Measurements from ENCODE around the gene FMN1. TPM values are rescaled to one million over a fixed set of nuclear protein-coding genes. Genes with fewer than 3 reads are reported as not detected.

FMN1 gene
- total RNA-seq, 1 donor from 2014 or later = 1.2 TPM

DNA sequence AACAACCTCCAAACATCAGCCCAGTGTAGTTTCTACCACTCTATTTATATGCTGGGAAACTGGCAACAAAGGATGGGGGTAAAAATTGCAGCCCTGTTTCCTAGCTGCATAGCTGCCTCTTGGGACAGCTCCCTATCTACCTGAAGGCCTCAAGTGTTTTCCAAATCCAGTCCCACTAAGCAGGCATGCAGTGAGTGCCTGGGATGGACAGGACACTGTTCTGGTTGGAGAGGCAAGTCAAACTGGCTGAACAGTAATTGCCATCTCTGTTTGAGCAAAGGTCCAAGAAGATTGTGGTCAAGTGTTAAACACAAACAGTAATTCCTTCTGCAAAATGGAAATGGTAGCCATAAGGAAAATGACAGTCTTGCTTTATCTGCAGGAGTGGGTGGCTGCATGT, 125.4 kb downstream of the FMN1 start:
- DNase-seq (ENCODE audit: low spot score in 2 of 2) (no peak), FAIRE-seq (no peak)

DNA sequence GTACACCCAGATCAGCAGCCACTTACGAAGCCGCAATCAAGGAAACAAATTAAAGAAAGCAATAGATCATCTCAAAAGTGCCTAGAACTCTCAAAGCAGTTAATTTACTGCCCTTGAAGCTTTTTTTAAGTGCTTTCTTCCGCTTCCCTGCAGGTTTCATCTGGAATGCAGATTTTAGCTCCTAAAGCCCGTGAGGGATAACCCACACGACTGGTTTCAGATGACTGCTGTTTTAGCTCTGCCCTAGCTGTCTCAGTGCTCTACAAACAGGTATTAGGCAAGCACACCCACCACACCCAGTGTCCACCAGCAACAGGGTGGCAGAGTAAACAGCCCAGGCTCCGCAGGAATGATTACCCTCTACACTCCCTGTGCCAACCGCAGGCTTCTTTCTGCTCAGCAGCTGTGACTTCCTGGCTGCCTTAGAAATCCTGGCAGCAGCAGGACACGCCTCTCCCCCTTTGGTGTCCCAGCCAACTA, 126.0 kb downstream of the FMN1 start:
- FAIRE-seq (no peak), DNase-seq (ENCODE audit: low spot score in 2 of 2) (no peak)

DNA sequence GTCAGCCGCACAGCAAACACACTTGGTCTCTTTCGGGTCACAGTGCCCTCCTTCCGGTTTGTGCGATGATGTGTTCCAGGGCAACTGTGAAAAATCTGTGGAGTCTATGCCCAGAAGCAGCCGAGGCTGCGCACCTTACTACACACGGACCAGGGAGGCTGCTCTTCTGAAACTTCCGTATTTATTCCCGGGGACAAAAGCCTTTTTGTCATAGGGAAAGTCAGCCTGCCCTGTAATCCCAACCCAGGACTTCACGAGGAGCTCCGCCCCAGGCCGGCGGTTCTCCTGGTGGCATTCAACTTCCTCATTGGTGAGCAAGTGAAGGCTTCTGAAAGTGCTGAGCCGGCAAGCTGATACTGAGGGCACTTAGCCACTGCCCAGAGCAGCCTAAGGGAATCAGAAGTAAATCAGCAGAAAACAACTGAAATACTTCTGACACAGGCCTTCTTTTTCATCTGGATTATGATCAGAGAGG, 126.5 kb downstream of the FMN1 start:
- FAIRE-seq (no peak), DNase-seq (ENCODE audit: low spot score in 2 of 2) (peak in 1 of 2 donors; percentile 20)

DNA sequence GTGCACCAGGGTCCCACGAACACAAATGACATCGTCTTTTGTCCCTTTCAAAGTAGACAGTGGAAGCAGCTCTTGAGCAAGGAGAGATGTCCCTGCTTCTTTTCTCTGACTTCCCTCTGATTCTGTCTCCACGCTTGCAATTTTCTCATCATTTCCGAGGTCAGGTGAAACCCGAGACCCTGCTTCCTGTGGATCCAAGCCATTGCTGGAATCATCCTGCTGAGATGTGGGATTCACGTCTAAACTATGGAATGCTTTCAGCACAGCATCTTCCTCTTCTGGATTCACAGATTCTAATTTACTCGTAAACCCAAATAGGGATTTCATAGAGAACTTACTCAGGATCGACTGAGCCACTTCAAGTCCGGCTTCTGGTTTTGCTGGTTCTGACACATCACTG, 127.1 kb downstream of the FMN1 start:
- FAIRE-seq (no peak), DNase-seq (ENCODE audit: low spot score in 2 of 2) (no peak)

DNA sequence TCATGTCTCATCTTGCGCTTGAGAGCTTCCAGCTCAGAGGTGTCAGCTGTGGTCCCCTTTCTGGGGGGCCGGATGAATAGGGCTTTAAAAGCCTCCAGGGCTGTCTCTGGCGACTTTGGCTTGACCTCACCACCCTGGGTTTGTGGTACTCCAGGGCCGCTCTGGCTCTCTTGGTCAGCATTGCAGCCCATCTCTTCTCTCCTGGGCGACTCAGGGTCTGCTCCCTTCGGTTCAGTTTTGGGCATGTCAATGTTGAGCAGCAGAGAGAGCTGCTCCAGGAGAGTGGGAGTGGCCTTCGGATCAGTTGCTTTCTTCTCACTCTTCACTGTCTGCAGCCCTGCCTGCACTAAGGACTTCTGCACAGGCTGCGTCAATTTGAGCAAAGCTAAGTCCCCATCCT, 127.9 kb downstream of the FMN1 start:
- FAIRE-seq = no peak

DNA sequence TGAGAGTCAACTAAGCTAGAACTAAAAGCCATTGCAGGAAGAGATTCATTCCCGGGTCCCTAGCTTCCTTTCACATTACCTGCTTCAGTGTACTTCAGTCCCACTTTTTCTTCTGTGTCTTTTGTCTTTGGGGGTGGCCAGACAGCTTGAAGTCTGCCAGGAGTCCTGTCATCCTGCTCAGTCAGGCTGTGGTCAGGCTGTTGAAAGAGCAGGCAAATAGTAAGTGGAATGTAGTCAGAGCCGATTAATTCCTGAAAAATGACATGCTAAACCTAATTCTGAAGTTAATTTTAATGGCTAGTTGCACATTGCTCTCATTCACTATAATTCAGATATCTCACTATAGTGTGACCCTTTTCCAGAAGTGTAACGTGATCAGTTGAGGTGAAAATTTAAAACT, 129.6 kb downstream of the FMN1 start:
- FAIRE-seq (no peak), DNase-seq (ENCODE audit: low spot score in 2 of 2) (no peak)

More for the DNA sequence above, 127.9 kb downstream of the FMN1 start:
- DNase-seq (ENCODE audit: low spot score in 2 of 2) = no peak

DNA sequence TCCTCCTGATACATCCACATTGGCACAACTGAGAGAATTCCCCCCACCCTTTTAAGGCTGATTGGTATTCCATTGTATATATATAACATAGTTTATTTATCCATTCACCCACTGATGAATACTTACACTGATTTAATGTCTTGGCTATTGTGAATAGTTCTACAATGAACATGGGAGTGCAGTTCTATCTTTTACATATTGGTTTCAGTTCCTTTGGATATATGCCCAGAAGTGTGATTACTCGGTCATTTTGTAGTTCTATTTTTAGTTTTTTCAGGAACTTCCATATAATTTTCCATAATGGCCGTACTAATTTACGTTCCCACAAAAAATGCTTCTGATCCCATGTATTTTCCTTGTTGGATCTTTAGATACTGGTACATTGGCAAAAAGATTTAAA, 135.3 kb downstream of the FMN1 start:
- DNase-seq (ENCODE audit: low spot score in 2 of 2) (no peak), FAIRE-seq (no peak)

DNA sequence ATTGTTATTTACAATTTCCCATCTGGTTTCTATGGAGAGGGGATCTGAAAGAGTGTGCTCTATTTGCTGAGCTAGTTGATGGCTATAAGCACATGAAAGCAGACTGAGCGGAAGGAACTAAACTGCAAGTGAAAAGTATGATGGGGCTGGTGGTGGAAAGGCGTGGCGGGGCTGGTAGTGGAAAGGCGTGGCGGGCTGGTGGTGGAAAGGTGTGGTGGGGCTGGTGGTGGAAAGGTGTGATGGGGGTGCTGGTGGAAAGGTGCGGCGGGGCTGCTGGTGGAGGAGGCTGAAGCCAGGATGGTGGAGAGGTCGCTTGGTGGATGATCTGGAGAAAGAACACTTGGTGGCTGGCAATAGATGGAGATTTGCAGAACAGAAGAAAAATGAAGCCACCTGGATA, 136.7 kb downstream of the FMN1 start:
- no peak for FAIRE-seq

DNA sequence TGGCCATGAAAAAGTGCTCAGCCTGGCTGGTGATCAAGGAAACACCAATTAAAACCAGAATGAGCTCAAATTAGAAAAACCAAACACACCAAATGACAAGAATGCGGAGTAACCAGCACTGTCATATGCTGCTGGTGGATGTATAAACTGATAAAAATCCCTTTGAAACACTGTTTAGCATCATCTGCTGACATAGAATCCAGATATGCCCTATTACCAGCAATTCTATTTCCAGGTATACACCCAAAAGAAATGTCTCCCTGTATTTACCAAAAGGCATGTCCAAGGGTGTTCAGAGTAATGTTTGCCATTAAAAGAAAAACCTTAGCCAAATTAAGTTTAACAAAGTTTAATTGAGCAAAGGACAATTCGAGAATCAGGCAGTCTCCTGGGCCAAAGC, 138.6 kb downstream of the FMN1 start:
- FAIRE-seq (no peak), DNase-seq (ENCODE audit: low spot score in 2 of 2) (no peak)

More for the DNA sequence above, 136.7 kb downstream of the FMN1 start:
- DNase-seq (ENCODE audit: low spot score in 2 of 2) = no peak

DNA sequence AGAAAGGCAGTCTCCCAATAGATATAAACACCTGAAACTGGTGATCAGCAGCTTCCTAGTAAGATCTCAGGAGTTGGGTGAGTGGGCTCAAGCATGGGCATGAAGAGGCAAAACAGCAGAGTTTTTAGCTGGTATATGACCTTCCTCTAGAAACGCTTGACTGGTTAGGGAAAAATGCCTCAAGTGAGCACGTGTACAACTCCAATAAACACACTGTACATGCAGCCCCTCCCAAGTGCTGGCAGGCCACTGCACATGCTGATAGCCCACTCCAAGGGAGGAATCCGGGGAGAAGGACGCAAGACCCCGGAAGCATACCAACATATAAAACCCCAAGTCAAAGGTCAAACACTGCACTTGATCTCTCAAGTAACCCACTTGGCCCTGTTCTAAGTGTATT, 143.0 kb downstream of the FMN1 start:
- DNase-seq (ENCODE audit: low spot score in 2 of 2) (no peak), FAIRE-seq (no peak)

DNA sequence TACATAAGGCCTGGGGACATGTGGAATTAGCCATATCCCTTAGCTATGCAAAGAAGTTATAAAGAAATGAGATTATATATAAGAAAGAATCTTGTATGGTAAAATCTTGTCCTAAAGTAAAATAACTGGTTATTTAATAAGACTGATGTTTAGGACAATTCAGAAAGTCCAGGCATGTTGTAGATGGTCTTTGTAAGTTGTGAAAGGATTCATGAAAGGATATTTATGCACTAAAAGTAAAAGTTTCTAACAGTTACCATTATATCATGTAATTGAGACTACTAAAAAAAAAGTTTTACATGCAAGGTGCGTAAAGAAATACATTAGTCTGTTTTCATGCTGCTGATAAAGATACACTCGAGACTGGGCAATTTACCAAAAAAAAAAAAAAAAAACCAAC, 146.3 kb downstream of the FMN1 start:
- DNase-seq (ENCODE audit: low spot score in 2 of 2) = no peak

DNA sequence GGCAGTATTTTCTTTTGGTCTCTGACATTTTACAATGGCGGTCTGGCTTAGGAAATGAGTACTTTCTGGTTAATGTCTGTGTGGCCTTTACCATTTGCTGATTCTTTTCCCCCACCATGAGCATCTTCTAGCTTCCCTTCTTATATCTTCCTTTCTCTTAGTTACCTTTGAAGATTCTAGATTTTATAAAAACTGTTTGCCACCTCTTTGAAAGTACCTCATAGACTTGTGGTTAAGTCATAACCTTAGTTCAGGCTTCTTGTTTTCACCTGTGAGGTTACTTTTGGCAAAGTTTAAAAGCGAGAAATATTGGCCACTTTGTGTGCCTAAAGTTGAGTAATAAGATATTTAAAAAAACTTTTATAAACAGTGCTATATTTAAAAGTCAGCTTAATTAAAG, 147.4 kb downstream of the FMN1 start:
- no peak for FAIRE-seq
- no peak for DNase-seq (ENCODE audit: low spot score in 2 of 2)

More for the DNA sequence above, 146.3 kb downstream of the FMN1 start:
- FAIRE-seq = no peak

DNA sequence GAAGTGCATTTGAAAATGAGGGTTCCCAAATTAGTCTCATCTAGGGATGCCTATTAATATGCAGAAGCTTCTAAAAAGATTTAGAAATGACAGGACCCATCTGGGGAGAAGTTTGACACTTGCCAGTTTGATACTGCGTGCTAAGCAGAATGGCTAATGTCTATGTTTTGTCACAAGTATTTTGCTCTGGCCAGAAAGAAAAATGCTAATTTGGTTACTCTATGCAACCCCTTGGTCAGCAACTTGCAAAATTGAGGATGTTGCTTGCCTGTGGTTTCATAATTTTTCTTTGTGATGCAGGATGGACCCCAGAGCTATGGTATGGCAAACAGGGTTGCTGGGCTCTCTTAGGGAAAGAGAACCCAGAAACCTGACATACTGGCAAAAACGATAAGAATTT, 148.2 kb downstream of the FMN1 start:
- FAIRE-seq (no peak), DNase-seq (ENCODE audit: low spot score in 2 of 2) (no peak)

DNA sequence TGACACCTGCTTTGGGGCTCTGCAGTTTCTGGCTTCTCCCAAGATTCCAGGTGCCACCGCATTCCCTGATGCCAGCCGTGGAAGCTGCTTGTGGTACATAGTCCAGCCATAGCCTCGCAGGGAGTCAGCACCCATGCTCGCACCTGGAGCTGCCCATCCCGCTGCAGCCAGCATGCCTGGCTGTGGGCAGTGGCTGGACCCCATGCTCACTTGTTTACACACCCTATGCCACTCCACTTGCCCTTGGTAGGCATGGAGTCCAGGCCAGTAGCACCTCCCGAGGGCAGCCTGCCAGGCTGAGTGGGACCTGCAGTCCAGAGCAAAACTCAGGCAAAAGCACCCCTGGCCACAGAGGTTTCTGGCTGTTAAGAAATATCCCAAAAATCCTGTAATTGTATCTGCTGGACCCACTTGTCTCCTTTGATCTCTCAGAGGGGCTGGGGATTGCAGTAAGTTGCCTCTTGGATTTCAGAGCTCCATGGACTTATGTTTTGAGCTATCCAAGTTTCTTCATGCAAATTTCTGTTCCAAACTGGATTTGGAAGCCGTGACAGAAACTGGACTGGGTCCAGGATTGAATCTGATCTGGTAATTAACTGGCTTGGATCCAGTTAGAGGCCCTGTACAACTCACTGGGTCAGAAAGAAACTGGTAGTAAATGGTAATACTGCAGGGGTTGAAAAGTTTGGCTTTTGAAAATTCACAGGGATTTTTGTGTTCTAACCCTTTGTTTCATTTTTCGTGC, 149.3 kb downstream of the FMN1 start:
- FAIRE-seq = no peak
- DNase-seq (ENCODE audit: low spot score in 2 of 2) = no peak

DNA sequence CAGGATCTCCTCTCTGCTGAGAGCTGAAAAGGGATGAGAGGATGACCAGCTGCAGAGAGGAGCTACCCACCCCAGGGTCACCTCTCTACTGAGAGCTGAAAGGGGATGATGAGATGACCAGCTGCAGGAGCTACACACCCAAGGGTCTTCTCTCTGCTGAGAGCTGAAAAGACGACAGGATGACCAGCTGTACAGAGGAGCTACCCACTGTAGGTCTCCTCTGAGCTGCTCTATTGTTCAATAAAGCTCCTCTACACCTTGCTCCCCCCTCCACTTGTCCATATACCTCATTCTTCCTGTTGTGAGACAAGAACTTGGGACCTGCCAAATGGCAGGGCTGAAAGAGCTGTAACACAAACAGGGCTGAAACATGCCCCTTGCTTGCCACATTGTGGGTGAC, 149.9 kb downstream of the FMN1 start:
- no peak for FAIRE-seq
- no peak for DNase-seq (ENCODE audit: low spot score in 2 of 2)

DNA sequence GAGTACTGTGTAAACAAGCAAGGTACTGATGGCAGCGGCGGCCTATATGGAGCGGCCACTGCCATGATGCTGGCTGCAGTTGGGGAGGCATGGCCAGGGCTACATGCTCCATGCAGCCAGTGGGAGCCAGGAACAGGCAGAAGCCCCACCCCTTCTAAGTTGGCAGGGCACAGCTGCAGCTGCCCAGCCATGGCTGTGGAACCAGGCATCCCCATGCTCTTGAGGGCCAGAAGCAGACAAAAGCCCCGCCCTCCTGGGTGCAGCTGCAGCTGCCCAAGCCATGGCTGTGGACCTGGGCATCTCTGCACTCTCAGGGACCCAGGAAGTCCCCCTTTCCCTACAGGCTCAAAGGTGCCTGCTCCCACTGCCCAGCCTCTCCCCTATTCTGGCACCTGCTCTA, 150.9 kb downstream of the FMN1 start:
- no peak for FAIRE-seq
- no peak for DNase-seq (ENCODE audit: low spot score in 2 of 2)

DNA sequence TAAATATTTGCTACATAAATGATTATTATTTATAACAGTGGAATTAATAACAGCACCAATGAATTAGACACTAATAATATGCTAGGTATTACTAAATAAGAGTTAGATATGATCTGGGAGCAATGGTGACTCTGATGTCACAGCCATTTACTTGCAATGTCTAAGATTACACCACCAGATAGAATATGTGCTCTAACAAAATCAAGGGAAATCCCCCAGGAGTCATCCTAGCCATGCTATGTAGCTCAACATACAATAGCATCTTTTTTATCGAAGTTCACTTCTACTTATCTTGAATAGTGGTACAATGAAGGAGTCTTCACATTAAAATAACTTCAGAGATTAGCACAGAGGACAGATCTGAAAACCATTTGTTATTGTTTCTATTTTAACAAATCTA, 154.0 kb downstream of the FMN1 start:
- DNase-seq (ENCODE audit: low spot score in 2 of 2) (no peak), FAIRE-seq (no peak)

DNA sequence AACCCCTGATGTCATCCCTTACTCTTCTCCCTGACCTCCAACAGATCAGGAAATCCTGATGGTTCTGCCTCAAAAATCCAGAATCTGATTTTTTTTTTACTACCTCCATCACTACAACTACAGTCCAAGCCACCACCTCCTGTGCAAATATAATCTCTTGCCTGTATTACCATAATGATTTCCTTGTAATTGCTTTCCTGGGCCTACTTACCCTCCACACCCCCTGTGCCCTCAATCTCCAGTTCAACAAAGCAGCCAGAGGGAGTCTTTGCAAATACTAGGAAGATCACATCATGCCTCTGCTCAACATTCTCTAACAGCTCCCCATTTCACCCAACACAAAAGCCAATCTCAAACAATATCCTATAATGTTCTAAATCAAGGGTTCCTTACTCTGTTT, 159.9 kb downstream of the FMN1 start:
- no peak for FAIRE-seq

DNA sequence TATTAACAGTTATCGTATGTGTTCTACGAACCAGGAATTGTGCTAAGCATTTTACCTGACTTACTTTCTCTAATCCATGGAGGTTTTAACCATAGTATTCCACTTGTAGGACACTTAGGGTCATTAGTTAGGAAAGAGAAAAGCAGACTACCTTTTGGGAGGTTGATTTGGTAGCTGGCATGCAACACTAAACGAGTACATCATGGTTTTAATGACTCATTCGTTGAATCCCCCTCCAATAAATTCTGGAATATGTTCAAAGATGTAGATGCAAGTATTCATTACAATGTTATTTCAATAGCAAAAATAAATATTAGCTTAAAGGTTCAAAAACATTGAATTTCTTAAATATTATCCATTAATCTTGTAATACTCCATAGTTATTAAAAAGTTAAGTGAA, 162.5 kb downstream of the FMN1 start:
- no peak for FAIRE-seq
- DNase-seq (ENCODE audit: low spot score in 2 of 2) = no peak

More for the DNA sequence above, 159.9 kb downstream of the FMN1 start:
- DNase-seq (ENCODE audit: low spot score in 2 of 2) = no peak

DNA sequence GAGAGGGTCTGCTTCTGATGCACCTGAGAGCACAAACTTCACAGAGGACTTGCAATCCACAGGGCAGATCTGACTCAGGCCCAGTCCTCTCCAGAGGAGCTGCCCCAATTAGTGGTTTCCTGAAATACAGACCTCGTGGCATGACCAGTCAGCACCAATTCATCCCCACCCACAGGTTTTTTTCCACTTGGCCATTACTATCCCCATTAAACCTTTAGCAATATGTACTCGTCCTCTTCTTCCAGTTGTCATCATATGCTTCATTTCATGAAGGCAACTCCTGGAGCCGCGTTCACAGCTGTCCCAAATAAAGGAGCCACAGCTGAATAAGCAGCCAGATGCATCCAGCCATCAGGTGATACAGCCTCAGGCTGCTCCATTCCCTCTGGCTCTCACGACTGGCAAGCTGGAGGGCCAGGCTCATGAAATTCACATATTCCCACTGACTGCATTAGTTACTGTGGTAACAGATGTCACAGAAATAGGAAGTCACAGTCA, 163.1 kb downstream of the FMN1 start:
- no peak for DNase-seq (ENCODE audit: low spot score in 2 of 2)
- no peak for FAIRE-seq

DNA sequence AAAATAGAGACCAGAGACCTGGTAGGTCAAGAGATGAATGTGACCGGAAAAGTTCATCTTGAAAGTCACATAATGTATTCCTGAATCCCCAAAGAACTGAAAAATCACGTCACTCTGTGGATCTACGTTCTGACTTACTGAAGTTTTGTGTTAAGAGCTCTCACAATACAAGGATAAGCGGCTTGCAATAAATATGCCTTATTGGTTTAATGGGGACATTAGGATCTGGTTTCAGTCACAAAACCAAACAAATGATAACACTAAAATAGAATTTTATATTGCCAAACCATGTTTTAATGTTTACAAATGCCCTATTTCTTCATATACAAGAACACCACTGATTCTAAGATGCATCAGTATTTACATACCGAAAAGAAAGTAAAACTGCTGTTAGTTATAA, 164.2 kb downstream of the FMN1 start:
- FAIRE-seq (no peak), DNase-seq (ENCODE audit: low spot score in 2 of 2) (no peak)

DNA sequence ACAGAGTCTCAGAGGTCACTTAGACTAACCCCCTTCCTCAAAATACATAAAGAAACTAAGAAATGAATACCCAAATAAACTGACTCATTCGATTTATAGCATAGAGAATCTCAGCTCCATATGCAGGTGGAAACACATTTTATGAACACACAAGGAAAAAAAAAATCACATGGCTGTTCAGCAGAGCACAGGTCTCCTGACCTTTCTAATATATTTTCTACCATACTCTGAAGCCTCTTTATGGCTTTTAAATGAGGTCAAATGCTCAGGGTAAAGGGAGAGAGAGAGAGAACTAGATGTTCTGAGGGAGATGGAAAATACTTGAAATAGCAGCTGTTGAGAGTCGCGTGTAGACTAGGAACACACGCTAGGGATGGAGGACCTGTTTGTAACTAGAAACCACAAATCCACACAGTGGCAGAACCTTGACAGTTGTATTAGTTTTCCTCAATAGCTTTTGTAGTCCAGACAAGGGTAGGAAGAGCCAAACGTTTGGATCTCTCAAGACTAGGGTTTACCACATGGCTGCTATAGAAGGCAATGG, 165.3 kb downstream of the FMN1 start:
- DNase-seq (ENCODE audit: low spot score in 2 of 2) (no peak), FAIRE-seq (no peak)
